Muscle layer of duodenum (tissue), 2 donors: ENCODE measurements around the gene ACAD9.

ENCODE experiments used
- H3K27ac ChIP-seq: one replicate; pipeline ENCODE4 v1.7.0; 2013; ENCODE audit warnings: mild to moderate bottlenecking, low read length
- H3K27me3 ChIP-seq: one replicate; pipeline ENCODE4 v1.7.0; 2013; ENCODE audit warnings: low read depth, mild to moderate bottlenecking, control low read depth, low read length
- H3K36me3 ChIP-seq, 2 donors: one replicate each; pipeline ENCODE4 v1.7.0; 2013; ENCODE audit warnings: low read length in 2 of 2, control low read depth in 1 of 2, mild to moderate bottlenecking in 1 of 2; ENCODE audit not compliant: insufficient read depth in 2 of 2, control insufficient read depth in 1 of 2
- H3K4me1 ChIP-seq, 2 donors: one replicate each; pipeline ENCODE4 v1.7.0; 2013; ENCODE audit warnings: low read length in 2 of 2, mild to moderate bottlenecking in 2 of 2, control low read depth in 1 of 2, moderate library complexity in 1 of 2; ENCODE audit not compliant: insufficient read depth in 2 of 2, control insufficient read depth in 1 of 2
- H3K4me3 ChIP-seq, 2 donors: one replicate each; pipeline ENCODE4 v1.7.0; 2013; ENCODE audit warnings: low read length in 2 of 2, low read depth in 1 of 2, mild to moderate bottlenecking in 1 of 2
- H3K9me3 ChIP-seq, 2 donors: one replicate each; pipeline ENCODE4 v1.7.0; 2013; ENCODE audit warnings: low read length in 2 of 2, control low read depth in 1 of 2, mild to moderate bottlenecking in 1 of 2; ENCODE audit not compliant: control insufficient read depth in 1 of 2
- donor health status: healthy.

The ACAD9 gene

GRCh38 chr3:128906031-128906803 lies 26.8 kb downstream of the ACAD9 start:
- Histone ChIP-seq H3K27ac (no peak overlapping the region), H3K4me1 (no peaks in the 10 kb centered on the region), H3K4me3 (no peak overlapping the region), H3K27me3 (no peaks in the 10 kb centered on the region), H3K9me3 (no peaks in the 10 kb centered on the region), H3K36me3 (peaks cover 64 to 96% of the 10 kb centered on the region in 2 donors)

DNA sequence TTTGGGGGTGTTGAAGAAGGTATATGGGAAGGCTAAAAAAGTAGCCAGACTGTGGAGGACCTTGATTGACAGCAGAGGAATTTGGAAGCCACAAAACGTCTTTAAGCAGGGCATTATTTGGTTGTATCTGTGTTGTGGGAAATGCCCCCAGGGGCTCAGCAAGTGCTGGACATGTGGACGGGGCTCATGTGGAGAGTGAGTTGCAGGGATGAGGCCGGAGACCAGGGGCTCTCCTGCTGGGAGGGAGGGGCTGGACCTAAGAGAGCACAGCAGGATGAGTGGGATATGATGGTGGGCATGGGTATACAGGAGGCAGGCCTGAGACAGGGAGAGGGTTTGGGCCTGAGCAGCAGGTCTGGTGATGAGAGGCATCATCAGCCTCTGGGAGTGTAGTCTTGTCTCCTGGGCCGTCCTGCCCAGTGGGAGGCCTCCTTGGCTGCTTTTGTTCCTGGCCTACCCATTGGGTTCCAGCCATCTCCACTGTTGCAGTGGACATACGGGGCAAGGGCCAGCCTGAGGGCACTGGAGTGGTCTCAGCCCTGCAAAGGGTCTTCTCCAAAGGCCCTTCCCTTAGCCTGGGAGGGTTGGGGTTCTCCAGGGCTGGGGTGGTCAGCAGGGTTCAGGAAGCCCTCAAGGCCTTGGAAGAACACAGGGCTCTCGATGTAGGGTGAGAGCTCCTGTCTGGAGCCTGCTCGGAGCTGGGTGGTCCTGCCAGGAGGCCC lies 27.5 kb downstream of the ACAD9 start:
- no peak overlapping the region for H3K4me3 ChIP-seq
- no peaks in the 10 kb centered on the region for H3K27me3 ChIP-seq
- H3K9me3 ChIP-seq, result no peaks in the 10 kb centered on the region
- H3K36me3 ChIP-seq, result peaks cover 60 to 91% of the 10 kb centered on the region in 2 donors
- no peaks in the 10 kb centered on the region for H3K4me1 ChIP-seq
- H3K27ac ChIP-seq, result no peak overlapping the region

DNA sequence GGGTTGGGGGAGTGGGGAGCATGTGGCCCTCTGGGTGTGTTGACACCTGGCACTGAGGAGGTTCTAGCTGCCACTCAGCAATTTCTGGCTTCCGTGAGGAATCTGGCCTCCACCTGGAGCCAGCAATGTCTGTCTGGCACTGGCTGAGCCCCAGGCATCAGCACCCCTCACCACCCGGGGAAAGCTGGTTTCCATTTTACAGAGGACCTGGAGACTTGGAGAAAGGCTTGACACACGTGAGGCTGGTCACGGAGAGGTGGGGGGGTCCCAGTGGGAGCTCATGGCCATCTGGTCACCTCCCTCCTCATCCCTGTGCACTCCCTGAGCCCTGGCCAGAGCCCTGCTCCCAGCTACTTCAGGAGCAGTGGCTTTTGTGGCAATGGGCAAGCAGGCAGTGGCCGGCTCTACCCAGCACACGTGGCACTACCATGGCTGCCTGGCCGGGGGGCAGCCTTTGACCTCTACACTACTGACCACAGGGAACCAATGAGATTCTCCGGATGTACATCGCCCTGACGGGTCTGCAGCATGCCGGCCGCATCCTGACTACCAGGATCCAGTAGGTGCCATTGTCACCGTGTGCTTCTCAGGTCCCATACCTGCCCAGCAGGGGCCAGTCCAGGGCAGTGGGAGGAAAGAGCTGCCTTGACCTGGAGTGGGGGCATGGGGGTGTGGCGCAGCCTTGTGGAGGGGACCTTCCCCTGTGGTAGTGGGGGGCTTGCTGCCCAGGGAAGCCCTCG lies 28.5 kb downstream of the ACAD9 start:
- no peaks in the 10 kb centered on the region for H3K9me3 ChIP-seq
- H3K27me3 ChIP-seq, result no peaks in the 10 kb centered on the region
- H3K36me3 ChIP-seq, result peaks cover 60 to 91% of the 10 kb centered on the region in 2 donors
- H3K27ac ChIP-seq, result no peak overlapping the region
- no peak overlapping the region for H3K4me3 ChIP-seq
- no peaks in the 10 kb centered on the region for H3K4me1 ChIP-seq

DNA sequence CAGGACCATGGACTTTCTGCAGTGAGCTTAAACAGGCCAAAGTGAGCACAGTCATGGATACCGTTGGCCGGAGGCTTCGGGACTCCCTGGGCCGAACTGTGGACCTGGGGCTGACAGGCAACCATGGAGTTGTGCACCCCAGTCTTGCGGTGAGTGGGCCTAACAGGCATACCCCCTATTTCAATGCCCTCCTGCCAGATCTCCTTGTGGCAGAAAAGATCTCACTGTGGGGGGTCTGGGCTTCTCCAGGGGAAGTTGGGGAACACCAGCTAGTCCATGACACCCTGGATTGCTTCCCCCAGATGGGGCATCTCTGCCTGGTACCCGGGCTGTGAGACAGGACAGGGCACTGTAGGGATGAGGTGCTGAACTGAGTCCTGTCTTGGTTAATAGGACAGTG lies 29.5 kb downstream of the ACAD9 start:
- no peak overlapping the region for H3K27ac ChIP-seq
- H3K4me1 ChIP-seq, result no peaks in the 10 kb centered on the region
- peaks cover 63 to 91% of the 10 kb centered on the region in 2 donors for H3K36me3 ChIP-seq
- H3K4me3 ChIP-seq, result no peak overlapping the region
- no peaks in the 10 kb centered on the region for H3K9me3 ChIP-seq
- no peaks in the 10 kb centered on the region for H3K27me3 ChIP-seq

- H3K27me3 ChIP-seq, result no peaks in the 10 kb centered on the region
- H3K4me1 ChIP-seq, result no peaks in the 10 kb centered on the region
- no peak overlapping the region for H3K27ac ChIP-seq
- no peak overlapping the region for H3K4me3 ChIP-seq
- no peaks in the 10 kb centered on the region for H3K9me3 ChIP-seq
- peaks cover 65 to 92% of the 10 kb centered on the region in 2 donors for H3K36me3 ChIP-seq
These were observed 30.6 kb downstream of the ACAD9 start for GRCh38 chr3:128910006-128910405.

DNA sequence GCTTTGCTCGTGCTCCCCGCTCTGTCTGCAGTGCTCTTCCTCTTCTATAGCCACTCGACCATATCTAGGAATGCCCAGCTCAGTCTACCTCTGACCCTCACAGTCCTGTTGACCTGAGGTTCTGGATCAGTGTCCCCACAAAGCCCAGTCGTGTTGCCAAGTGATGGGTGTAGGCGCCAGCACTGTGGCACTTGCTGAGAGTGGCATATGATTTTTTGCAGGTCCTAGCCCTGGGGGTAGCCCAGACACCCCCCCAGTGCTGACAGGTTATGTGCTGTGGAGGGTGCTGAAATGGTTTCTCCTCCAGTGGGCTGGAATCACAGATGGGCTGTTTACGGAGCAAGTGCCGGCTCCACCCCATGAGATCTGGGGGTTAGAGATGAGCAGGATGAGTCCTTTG lies 32.5 kb downstream of the ACAD9 start:
- H3K27me3 ChIP-seq, result no peaks in the 10 kb centered on the region
- H3K4me1 ChIP-seq, result no peaks in the 10 kb centered on the region
- no peaks in the 10 kb centered on the region for H3K9me3 ChIP-seq
- no peak overlapping the region for H3K27ac ChIP-seq
- peaks cover 70 to 85% of the 10 kb centered on the region in 2 donors for H3K36me3 ChIP-seq
- no peak overlapping the region for H3K4me3 ChIP-seq

DNA sequence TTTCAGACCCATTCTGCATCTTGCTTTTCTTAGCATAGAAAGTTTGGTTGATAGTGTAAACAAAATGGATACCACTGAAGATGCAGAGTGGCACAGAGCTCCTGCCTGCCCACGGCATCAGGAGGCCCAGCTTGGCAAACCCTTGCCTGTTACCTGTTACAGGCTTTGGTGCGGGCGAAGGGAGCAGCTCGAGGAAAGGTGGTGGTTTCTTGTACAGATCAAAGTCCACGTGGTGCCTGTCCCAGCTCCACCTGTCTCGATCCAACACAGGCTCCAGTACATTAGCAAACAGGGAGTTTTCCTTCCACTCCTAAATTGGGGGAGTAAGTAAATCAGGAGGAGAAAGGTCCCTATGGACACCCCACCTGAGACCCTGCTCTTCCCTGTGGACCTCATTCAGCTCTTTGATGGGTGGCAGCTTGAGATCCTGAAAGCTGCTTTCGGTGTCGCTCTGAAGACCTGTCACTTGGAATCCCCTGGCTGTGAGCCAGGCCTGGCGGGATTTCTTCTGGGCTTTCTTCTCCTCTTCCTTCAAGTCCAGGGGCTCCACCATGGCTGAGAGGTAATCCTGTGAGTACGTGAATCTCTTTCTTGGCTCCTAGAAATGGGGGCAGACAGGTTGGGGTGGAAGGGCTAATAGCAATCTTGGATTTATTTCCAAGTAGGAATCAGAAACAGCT lies 35.7 kb downstream of the ACAD9 start:
- peaks cover 53 to 54% of the 10 kb centered on the region in 2 donors for H3K36me3 ChIP-seq
- no peak overlapping the region for H3K27ac ChIP-seq
- H3K4me1 ChIP-seq, result no peaks in the 10 kb centered on the region
- H3K27me3 ChIP-seq, result no peaks in the 10 kb centered on the region
- no peak overlapping the region for H3K4me3 ChIP-seq
- no peaks in the 10 kb centered on the region for H3K9me3 ChIP-seq

DNA sequence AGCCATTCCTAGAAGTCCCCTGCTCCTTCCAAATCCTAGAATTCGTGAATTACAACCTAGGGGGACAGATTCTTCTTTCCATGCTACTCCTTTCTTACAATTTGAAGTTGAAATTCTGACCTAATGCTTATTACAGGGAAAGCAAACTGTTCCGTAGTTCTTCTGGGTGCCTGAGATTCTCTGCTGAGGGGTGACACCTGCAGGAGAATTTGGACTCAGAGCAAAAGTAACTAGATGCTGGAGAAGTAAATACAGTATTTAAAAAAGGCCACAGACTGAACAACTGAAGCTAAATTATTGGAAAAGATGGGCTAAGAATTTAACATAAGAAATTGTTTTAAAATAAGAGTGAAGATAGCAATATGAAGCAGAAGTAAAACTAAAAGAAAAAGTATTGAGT lies 37.9 kb downstream of the ACAD9 start:
- Histone ChIP-seq H3K9me3 (no peaks in the 10 kb centered on the region), H3K4me3 (no peak overlapping the region), H3K36me3 (peaks cover 39% of the 10 kb centered on the region in 2 donors), H3K27me3 (no peaks in the 10 kb centered on the region), H3K27ac (no peak overlapping the region), H3K4me1 (no peaks in the 10 kb centered on the region)

GRCh38 chr3:128919988-128920387 lies 40.6 kb downstream of the ACAD9 start:
- Histone ChIP-seq H3K27ac (no peak overlapping the region), H3K4me1 (no peaks in the 10 kb centered on the region), H3K36me3 (peaks cover 12% of the 10 kb centered on the region in 2 donors)

GRCh38 chr3:128922804-128923459 lies 43.5 kb downstream of the ACAD9 start:
- no peaks in the 10 kb centered on the region for H3K4me1 ChIP-seq
- H3K27me3 ChIP-seq, result no peaks in the 10 kb centered on the region
- no peaks in the 10 kb centered on the region for H3K36me3 ChIP-seq
- no peaks in the 10 kb centered on the region for H3K9me3 ChIP-seq
- H3K27ac ChIP-seq, result no peak overlapping the region
- no peak overlapping the region for H3K4me3 ChIP-seq

More at GRCh38 chr3:128919988-128920387, 40.6 kb downstream of the ACAD9 start:
- Histone ChIP-seq H3K4me3 (no peak overlapping the region), H3K9me3 (no peaks in the 10 kb centered on the region), H3K27me3 (no peaks in the 10 kb centered on the region)
